Tongue (tissue), 2 donors: ENCODE results near the gene ADORA3. TPM values are rescaled to one million over a fixed set of nuclear protein-coding genes. Genes with fewer than 3 reads are reported as not detected.

ENCODE experiments used
- small RNA-seq: library from RNA; depleted of rRNA; stranded (forward); fragments of <200 nt; gene quantifications from one replicate; pipeline ENCODE3, GENCODE V24; 2014; ENCODE audit warnings: low replicate concordance
- total RNA-seq: library from RNA; depleted of rRNA; stranded (reverse); fragments of >200 nt; gene quantifications from one replicate; pipeline ENCODE4 v1.2.3, GENCODE V29; 2014

The ADORA3 gene
- total RNA-seq, 1 donor from 2014 or later: not detected

Small RNA genes within 50 kb of the gene (small RNA-seq; reads per million reads assigned to genes)
- not detected for gene RNU6-792P

Other genes with a start within 250 kb of the ADORA3 start
- not detected for gene CHIA, start 212.8 kb downstream of the ADORA3 start, total RNA-seq
- gene OVGP1, start 75.9 kb downstream of the ADORA3 start, total RNA-seq: 2.7 TPM
- 25.7 TPM for gene WDR77, start 54.4 kb downstream of the ADORA3 start, total RNA-seq
- gene ATP5PB, start 54.2 kb downstream of the ADORA3 start, total RNA-seq: 411 TPM
- 3.8 TPM for gene C1orf162, start 29.6 kb downstream of the ADORA3 start, total RNA-seq
- not detected for gene TMIGD3, start within 50 bp of the ADORA3 start, total RNA-seq
- 43.0 TPM for gene RAP1A, start 116.2 kb upstream of the ADORA3 start, total RNA-seq
- 17.7 TPM for gene INKA2, start 235.8 kb upstream of the ADORA3 start, total RNA-seq